ENCODE data around the gene DCLK1.

DNA sequence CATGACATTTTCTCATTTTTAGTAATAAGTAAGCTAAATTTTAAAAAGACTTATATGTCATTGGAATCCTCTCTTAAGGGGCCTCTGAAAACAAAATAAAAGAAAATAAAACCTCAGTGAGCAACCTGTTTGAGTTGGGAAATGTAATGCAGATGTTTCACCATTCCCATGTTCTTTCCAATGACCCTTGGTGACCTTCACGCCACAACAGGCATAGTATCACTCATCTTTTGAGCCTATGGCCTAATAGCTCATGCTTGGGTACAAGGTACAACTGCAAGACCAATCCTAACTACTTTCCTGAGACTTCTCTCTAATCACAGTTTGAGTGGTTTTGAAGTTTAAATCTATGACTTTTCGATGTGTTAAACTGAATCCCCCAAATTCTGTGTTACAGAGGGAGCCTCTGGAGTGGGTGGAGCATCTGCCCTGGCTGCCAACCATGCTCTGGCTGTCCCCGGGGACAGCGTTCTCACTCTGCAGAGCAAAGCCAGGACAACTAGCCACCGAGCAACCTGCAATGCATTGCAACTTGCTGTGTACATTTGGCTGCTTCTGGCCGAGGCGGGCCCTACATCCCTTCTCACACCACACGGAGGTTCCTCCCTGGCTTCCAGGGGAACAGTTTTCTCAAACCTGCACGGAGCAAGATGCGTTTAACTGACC, 346.8 kb downstream of the DCLK1 start:
- TF ChIP-seq EZH2 (IDR thresholded peaks at IDR 0.05; ENCODE audit: insufficient read depth, poor library complexity, severe bottlenecking) (no peak), EZH2phosphoT487 (IDR thresholded peaks at IDR 0.05; ENCODE audit: insufficient read depth, low read depth) (no peak)
